Osteocyte (in vitro differentiated cells): ENCODE data around the gene STK32A. TPM values are rescaled to one million over a fixed set of nuclear protein-coding genes. Genes with fewer than 3 reads are reported as not detected.
"Not testable (repeated sequence)": the region's sequence is repeated elsewhere in the genome, so short reads cannot be mapped to it uniquely, and the experiment has no call there.

Experiments
- DNase-seq: peaks from one replicate; pipeline ENCODE4 v3.0.0; 2021; ENCODE audit warnings: mixed read lengths; ENCODE audit not compliant: unreplicated experiment; ENCODE audit errors: extremely low spot score
- H3K27ac Mint-ChIP-seq: one replicate; pipeline ENCODE4 v1.8.0; 2021; ENCODE audit warnings: mild to moderate bottlenecking, mixed read lengths; ENCODE audit not compliant: unreplicated experiment
- H3K27me3 Mint-ChIP-seq: one replicate; pipeline ENCODE4 v1.8.0; 2021; ENCODE audit warnings: mixed read lengths; ENCODE audit not compliant: unreplicated experiment
- H3K36me3 Mint-ChIP-seq: one replicate; pipeline ENCODE4 v1.8.0; 2021; ENCODE audit warnings: mixed read lengths; ENCODE audit not compliant: unreplicated experiment
- H3K4me1 Mint-ChIP-seq: one replicate; pipeline ENCODE4 v1.8.0; 2021; ENCODE audit warnings: mixed read lengths; ENCODE audit not compliant: unreplicated experiment
- H3K4me3 Mint-ChIP-seq: one replicate; pipeline ENCODE4 v1.8.0; 2021; ENCODE audit warnings: mild to moderate bottlenecking, moderate library complexity, mixed read lengths; ENCODE audit not compliant: unreplicated experiment
- H3K9me3 Mint-ChIP-seq: one replicate; pipeline ENCODE4 v1.8.0; 2021; ENCODE audit warnings: mixed read lengths; ENCODE audit not compliant: unreplicated experiment
- total RNA-seq: library from RNA; stranded (reverse); gene quantifications from 2 replicates; pipeline ENCODE4 v1.2.1, GENCODE V29; 2021
- TF ChIP-seq, protein P1 (sequence below): fragments of 200-600 bp; sonication (generic); IDR thresholded peaks from 2 replicates; pipeline ENCODE4 v1.5.0; 2021; ENCODE audit warnings: antibody characterized with exemption, mild to moderate bottlenecking, moderate library complexity

STK32A gene
- total RNA-seq, 1 donor from 2014 or later, result not detected

GRCh38 chr5:147361441-147362175 is 126.8 kb downstream of the STK32A start:
- H3K4me1 Mint-ChIP-seq, result peaks cover 4% of the 10 kb centered on the region
- no peaks in the 10 kb centered on the region for H3K36me3 Mint-ChIP-seq
- H3K27ac Mint-ChIP-seq, result no peak overlapping the region
- no peaks in the 10 kb centered on the region for H3K9me3 Mint-ChIP-seq
- TF ChIP-seq, protein P1, sequence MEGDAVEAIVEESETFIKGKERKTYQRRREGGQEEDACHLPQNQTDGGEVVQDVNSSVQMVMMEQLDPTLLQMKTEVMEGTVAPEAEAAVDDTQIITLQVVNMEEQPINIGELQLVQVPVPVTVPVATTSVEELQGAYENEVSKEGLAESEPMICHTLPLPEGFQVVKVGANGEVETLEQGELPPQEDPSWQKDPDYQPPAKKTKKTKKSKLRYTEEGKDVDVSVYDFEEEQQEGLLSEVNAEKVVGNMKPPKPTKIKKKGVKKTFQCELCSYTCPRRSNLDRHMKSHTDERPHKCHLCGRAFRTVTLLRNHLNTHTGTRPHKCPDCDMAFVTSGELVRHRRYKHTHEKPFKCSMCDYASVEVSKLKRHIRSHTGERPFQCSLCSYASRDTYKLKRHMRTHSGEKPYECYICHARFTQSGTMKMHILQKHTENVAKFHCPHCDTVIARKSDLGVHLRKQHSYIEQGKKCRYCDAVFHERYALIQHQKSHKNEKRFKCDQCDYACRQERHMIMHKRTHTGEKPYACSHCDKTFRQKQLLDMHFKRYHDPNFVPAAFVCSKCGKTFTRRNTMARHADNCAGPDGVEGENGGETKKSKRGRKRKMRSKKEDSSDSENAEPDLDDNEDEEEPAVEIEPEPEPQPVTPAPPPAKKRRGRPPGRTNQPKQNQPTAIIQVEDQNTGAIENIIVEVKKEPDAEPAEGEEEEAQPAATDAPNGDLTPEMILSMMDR, result no peak
- DNase-seq, result no peak
- no peak overlapping the region for H3K4me3 Mint-ChIP-seq
- H3K27me3 Mint-ChIP-seq, result peaks cover 43% of the 10 kb centered on the region

- H3K27ac Mint-ChIP-seq, H3K4me1 Mint-ChIP-seq, H3K9me3 Mint-ChIP-seq, H3K36me3 Mint-ChIP-seq, DNase-seq, H3K4me3 Mint-ChIP-seq: not testable (repeated sequence)
- peaks cover 31% of the 10 kb centered on the region for H3K27me3 Mint-ChIP-seq
Observed at GRCh38 chr5:147367381-147367780, 132.6 kb downstream of the STK32A start.

GRCh38 chr5:147369742-147370374 is 135.0 kb downstream of the STK32A start:
- H3K9me3 Mint-ChIP-seq, result no peaks in the 10 kb centered on the region
- peaks cover 10% of the 10 kb centered on the region for H3K4me1 Mint-ChIP-seq
- peaks cover 18% of the 10 kb centered on the region for H3K27me3 Mint-ChIP-seq
- no peaks in the 10 kb centered on the region for H3K36me3 Mint-ChIP-seq
- no peak for DNase-seq
- no peak overlapping the region for H3K4me3 Mint-ChIP-seq
- TF ChIP-seq, protein P1, result peak; percentile 58
- H3K27ac Mint-ChIP-seq, result peak overlapping the region; percentile 37

- no peak for DNase-seq
- H3K36me3 Mint-ChIP-seq, result no peaks in the 10 kb centered on the region
- TF ChIP-seq, protein P1, result no peak
- peaks cover 7% of the 10 kb centered on the region for H3K27me3 Mint-ChIP-seq
- no peak overlapping the region for H3K27ac Mint-ChIP-seq
- no peaks in the 10 kb centered on the region for H3K9me3 Mint-ChIP-seq
- H3K4me1 Mint-ChIP-seq, result peaks cover 10% of the 10 kb centered on the region
- H3K4me3 Mint-ChIP-seq, result no peak overlapping the region
Observed at GRCh38 chr5:147371290-147371689, 136.5 kb downstream of the STK32A start.

- Mint-ChIP-seq H3K4me1 (peaks cover 8% of the 10 kb centered on the region), H3K9me3 (no peaks in the 10 kb centered on the region), H3K27me3 (peaks cover 9% of the 10 kb centered on the region), H3K27ac (no peak overlapping the region), H3K36me3 (no peaks in the 10 kb centered on the region), H3K4me3 (no peak overlapping the region)
- no peak for DNase-seq
- TF ChIP-seq, protein P1, result no peak
Observed at GRCh38 chr5:147372191-147372590, 137.4 kb downstream of the STK32A start.
